NCI-H128 (cell line): ENCODE measurements around the gene RACK1.

Experiments used
- DNase-seq: peaks from one replicate; lab custom pipeline; 2025; ENCODE audit not compliant: unreplicated experiment; lab: John Stamatoyannopoulos, UW

The RACK1 gene

GRCh38 chr5:181198905-181199519 lies 44.7 kb downstream of the RACK1 start:
- no peak for DNase-seq

GRCh38 chr5:181198106-181198685 lies 45.5 kb downstream of the RACK1 start:
- DNase-seq: no peak

GRCh38 chr5:181197326-181197951 lies 46.3 kb downstream of the RACK1 start:
- no peak for DNase-seq

- no peak for DNase-seq
These were observed 48.4 kb downstream of the RACK1 start for GRCh38 chr5:181195249-181195761.

- DNase-seq: no peak
These were observed 49.0 kb downstream of the RACK1 start for GRCh38 chr5:181194489-181195248.

GRCh38 chr5:181193656-181194055 lies 50.0 kb downstream of the RACK1 start:
- no peak for DNase-seq

GRCh38 chr5:181192337-181193046 lies 51.2 kb downstream of the RACK1 start:
- DNase-seq: no peak

GRCh38 chr5:181191526-181192336 lies 52.0 kb downstream of the RACK1 start:
- no peak for DNase-seq

GRCh38 chr5:181190711-181191525 lies 52.8 kb downstream of the RACK1 start:
- no peak for DNase-seq

- DNase-seq: no peak
These were observed 53.6 kb downstream of the RACK1 start for GRCh38 chr5:181189962-181190710.

GRCh38 chr5:181189363-181189961 lies 54.2 kb downstream of the RACK1 start:
- no peak for DNase-seq

GRCh38 chr5:181188700-181189362 lies 54.9 kb downstream of the RACK1 start:
- no peak for DNase-seq

- no peak for DNase-seq
These were observed 56.0 kb downstream of the RACK1 start for GRCh38 chr5:181187500-181188213.

GRCh38 chr5:181186986-181187499 lies 56.7 kb downstream of the RACK1 start:
- no peak for DNase-seq
